GM12891 (cell line): Measurements from ENCODE around the gene HSPB2.

Experiments
- POLR2A ChIP-seq: IDR thresholded peaks from 2 replicates; pipeline ENCODE4 v1.6.1; 2011; ENCODE audit warnings: low read depth, low read length, control low read depth
- SPI1 ChIP-seq: IDR thresholded peaks from 2 replicates; pipeline ENCODE4 v1.6.1; 2011; ENCODE audit warnings: low read depth, low read length, control low read depth
- TAF1 ChIP-seq: IDR thresholded peaks from 2 replicates; pipeline ENCODE4 v1.6.1; 2011; ENCODE audit warnings: low read depth, low read length, control low read depth

DNA sequence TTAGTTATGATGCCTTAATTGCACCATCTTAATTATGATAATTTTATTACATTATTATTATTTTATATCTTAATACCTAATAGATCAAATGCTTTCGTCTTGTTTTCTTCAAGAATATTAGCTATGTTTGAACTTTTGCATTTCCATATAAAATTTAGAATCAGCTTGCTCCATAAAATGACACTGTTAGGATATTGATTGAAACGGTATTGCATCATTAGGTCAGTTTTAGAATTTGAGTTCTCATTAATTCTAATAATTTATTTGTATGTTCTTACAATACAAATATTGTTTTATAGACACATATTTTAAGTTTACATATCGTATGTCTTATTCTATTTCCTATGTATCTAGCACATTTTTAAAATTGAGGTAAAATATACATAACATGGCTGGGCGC, 26.5 kb upstream of the HSPB2 start:
- no peak for TF ChIP-seq POLR2A
- no peak for TF ChIP-seq SPI1
- no peak for TF ChIP-seq TAF1
